ENCODE measurements around the gene C3orf85.

GRCh38 chr3:109195815-109196214, 59.3 kb downstream of the C3orf85 start:
- TF ChIP-seq EZH2 (IDR thresholded peaks at IDR 0.05; ENCODE audit: borderline replicate concordance, low read depth, low read length, poor library complexity, severe bottlenecking) (no peak), CTCF (conservative IDR thresholded peaks at IDR 0.05; ENCODE audit: low read depth, low read length) (no peak)
